Natural killer cell (primary cell): ENCODE data around the gene MFSD6L. TPM values are rescaled to one million over a fixed set of nuclear protein-coding genes. Genes with fewer than 3 reads are reported as not detected.

Experiments used
- ATAC-seq, 3 donors: fragments of 150-1000 bp in 2 of 3; fragments of 200-7000 bp in 1 of 3; cut with Tn5 transposase; 1 replicate in 1 of 3; 2 replicates in 2 of 3; pipeline ENCODE4 v1.10.0; 2021; ENCODE audit warnings: mild to moderate bottlenecking in 2 of 3, moderate library complexity in 2 of 3
- DNase-seq, 2 donors: peaks; one replicate each; pipeline versions ENCODE4 v3.0.0 to v3.0.0-alpha.2; 2013 to 2021; ENCODE audit warnings: mixed read lengths in 1 of 2
- H3K27ac ChIP-seq: one replicate; pipeline ENCODE4 v1.5.1; 2013; ENCODE audit warnings: mild to moderate bottlenecking, low read length
- H3K27me3 ChIP-seq: one replicate; pipeline ENCODE4 v1.6.1; 2013; ENCODE audit warnings: low read length; ENCODE audit not compliant: control insufficient read depth, insufficient read depth
- H3K36me3 ChIP-seq: one replicate; pipeline ENCODE4 v1.6.1; 2013; ENCODE audit warnings: low read length; ENCODE audit not compliant: control insufficient read depth, insufficient read depth
- H3K4me1 ChIP-seq: one replicate; pipeline ENCODE4 v1.6.1; 2013; ENCODE audit warnings: low read length; ENCODE audit not compliant: control insufficient read depth, insufficient read depth
- H3K4me3 ChIP-seq: one replicate; pipeline ENCODE4 v1.5.1; 2013; ENCODE audit warnings: low read length
- H3K9me3 ChIP-seq: one replicate; pipeline ENCODE4 v1.6.1; 2013; ENCODE audit warnings: low read length; ENCODE audit not compliant: control insufficient read depth, insufficient read depth
- H3K27ac Mint-ChIP-seq, 2 donors: one replicate each; pipeline ENCODE4 v1.8.0; 2022; ENCODE audit warnings: mild to moderate bottlenecking in 2 of 2, mixed read lengths in 2 of 2, moderate library complexity in 1 of 2
- H3K27me3 Mint-ChIP-seq, 2 donors: one replicate each; pipeline ENCODE4 v1.8.0; 2022; ENCODE audit warnings: low read depth in 2 of 2, mixed read lengths in 2 of 2
- H3K36me3 Mint-ChIP-seq: one replicate; pipeline ENCODE4 v1.8.0; 2022; ENCODE audit warnings: mixed read lengths
- H3K4me1 Mint-ChIP-seq, 2 donors: one replicate each; pipeline ENCODE4 v1.8.0; 2022; ENCODE audit warnings: mixed read lengths in 2 of 2
- H3K4me3 Mint-ChIP-seq: one replicate; pipeline ENCODE4 v1.8.0; 2022; ENCODE audit warnings: mild to moderate bottlenecking, moderate library complexity, mixed read lengths
- H3K9me3 Mint-ChIP-seq, 2 donors: one replicate each; pipeline ENCODE4 v1.8.0; 2022; ENCODE audit warnings: mixed read lengths in 2 of 2
- CTCF ChIP-seq: fragments of 200-600 bp; IDR thresholded peaks from one replicate; pipeline ENCODE4 v1.8.0; 2022; ENCODE audit warnings: antibody characterized with exemption
- WGBS: methylation state at CpG from one replicate; pipeline ENCODE4 v1.1.7; 2013; ENCODE audit warnings: missing lambda C conversion rate; ENCODE audit not compliant: insufficient coverage; 5-methylcytosine and 5-hydroxymethylcytosine counted together
- intact Hi-C: fragments of 100-400 bp; cut with micrococcal nuclease; formaldehyde crosslinking; loops from one replicate; pipeline ENCODE4 v1.14.2; 2022
- total RNA-seq, 4 donors: library from RNA; stranded (reverse); fragments of 120-200 nt in 1 of 4; gene quantifications; one replicate each; pipeline versions ENCODE4 v1.2.3 to v1.2.4, GENCODE V29; 2013 to 2022

Gene MFSD6L
- total RNA-seq, 3 donors from 2014 or later (not counting 1 experiment from before 2014, with no cell fraction given), result 0.12 to 0.90 TPM; not detected in 1

- Histone ChIP-seq H3K4me1 (no peaks in the 10 kb centered on the region), H3K4me3 (no peak overlapping the region), H3K27me3 (no peaks in the 10 kb centered on the region), H3K9me3 (no peaks in the 10 kb centered on the region), H3K27ac (no peak overlapping the region), H3K36me3 (no peaks in the 10 kb centered on the region)
- Mint-ChIP-seq H3K4me1 (peaks cover 0 to 5% of the 10 kb centered on the region in 2 donors), H3K9me3 (no peaks in the 10 kb centered on the region), H3K36me3 (no peaks in the 10 kb centered on the region), H3K27me3 (no peaks in the 10 kb centered on the region), H3K4me3 (no peak overlapping the region), H3K27ac (no peak overlapping the region)
- intact Hi-C loops, result no loop called here
- WGBS, result 91% methylated on average over 3 of the region's 9 CpGs
- no peak for TF ChIP-seq CTCF
- ATAC-seq, result no peak
- DNase-seq, result no peak
Measured at GRCh38 chr17:8844229-8845218, 45.4 kb upstream of the MFSD6L start.

- H3K9me3 Mint-ChIP-seq, result no peaks in the 10 kb centered on the region
- DNase-seq (no peak), ATAC-seq (no peak)
- H3K27ac Mint-ChIP-seq, result no peak overlapping the region
- H3K36me3 Mint-ChIP-seq, result no peaks in the 10 kb centered on the region
- 17% methylated on average over 2 of the region's 2 CpGs for WGBS
- no peak for TF ChIP-seq CTCF
- H3K4me1 Mint-ChIP-seq, result peaks cover 0 to 5% of the 10 kb centered on the region in 2 donors
- no peak overlapping the region for H3K4me3 ChIP-seq
- H3K27me3 Mint-ChIP-seq, result no peaks in the 10 kb centered on the region
- H3K4me1 ChIP-seq, result no peaks in the 10 kb centered on the region
- no peaks in the 10 kb centered on the region for H3K36me3 ChIP-seq
- no peaks in the 10 kb centered on the region for H3K9me3 ChIP-seq
- H3K27ac ChIP-seq, result no peak overlapping the region
- no peaks in the 10 kb centered on the region for H3K27me3 ChIP-seq
- intact Hi-C loops, result no loop called here
- no peak overlapping the region for H3K4me3 Mint-ChIP-seq
Measured at GRCh38 chr17:8843344-8843743, 44.2 kb upstream of the MFSD6L start.

- WGBS, result 92% methylated on average over 3 of the region's 4 CpGs
- Histone ChIP-seq H3K27me3 (no peaks in the 10 kb centered on the region), H3K4me3 (no peak overlapping the region), H3K9me3 (no peaks in the 10 kb centered on the region), H3K4me1 (no peaks in the 10 kb centered on the region), H3K36me3 (no peaks in the 10 kb centered on the region), H3K27ac (no peak overlapping the region)
- peaks cover 0 to 10% of the 10 kb centered on the region in 2 donors for H3K4me1 Mint-ChIP-seq
- H3K4me3 Mint-ChIP-seq, result no peak overlapping the region
- H3K27ac Mint-ChIP-seq, result no peak overlapping the region
- intact Hi-C loops, result no loop called here
- H3K9me3 Mint-ChIP-seq, result no peaks in the 10 kb centered on the region
- H3K27me3 Mint-ChIP-seq, result peaks cover 0 to 5% of the 10 kb centered on the region in 2 donors
- no peak for ATAC-seq
- no peak for DNase-seq
- no peak for TF ChIP-seq CTCF
- no peaks in the 10 kb centered on the region for H3K36me3 Mint-ChIP-seq
Measured at GRCh38 chr17:8841844-8842243, 42.7 kb upstream of the MFSD6L start.
